Measurements from ENCODE around the gene OTOGL.
"Not testable (repeated sequence)": the region's sequence is repeated elsewhere in the genome, so short reads cannot be mapped to it uniquely, and the experiment has no call there.

The OTOGL gene

DNA sequence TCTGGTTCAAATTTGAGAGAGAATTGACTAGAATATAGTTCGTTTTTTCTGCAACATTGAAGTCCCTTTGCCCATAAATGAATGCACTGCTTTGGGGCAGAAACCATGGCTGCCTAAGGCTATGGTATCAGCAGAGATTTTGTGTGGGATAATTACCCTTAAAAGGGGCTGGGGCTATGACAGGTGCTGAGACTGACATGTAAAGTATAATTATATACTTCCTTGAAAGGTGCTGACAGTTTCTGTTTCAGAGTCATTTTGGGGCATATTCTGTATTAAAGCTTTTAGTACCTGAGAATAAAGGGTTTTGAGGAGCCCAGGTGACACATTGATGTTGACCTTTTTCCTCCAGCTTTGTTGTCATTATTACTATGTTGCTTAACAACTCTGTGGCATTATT lies 194.4 kb downstream of the OTOGL start:
- no peak for DNase-seq

DNA sequence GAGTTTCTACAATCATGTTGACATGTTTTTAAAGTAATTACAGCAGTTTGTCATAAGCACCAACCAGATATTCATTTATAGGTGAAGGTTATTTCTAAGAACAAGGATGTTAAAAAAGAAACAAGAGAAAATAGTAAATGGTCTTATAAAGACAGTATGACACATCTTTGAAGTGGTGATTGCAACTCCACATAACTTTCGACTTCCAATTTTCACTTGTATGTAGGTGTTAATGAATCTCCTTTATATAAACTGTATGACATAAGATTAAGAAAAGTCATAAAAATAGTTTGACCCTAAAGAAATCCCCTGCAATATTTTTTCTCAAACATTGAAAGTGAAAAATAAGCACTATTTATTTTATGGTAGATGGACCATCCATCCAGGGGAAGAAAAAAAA lies 199.9 kb downstream of the OTOGL start:
- no peak for DNase-seq

DNA sequence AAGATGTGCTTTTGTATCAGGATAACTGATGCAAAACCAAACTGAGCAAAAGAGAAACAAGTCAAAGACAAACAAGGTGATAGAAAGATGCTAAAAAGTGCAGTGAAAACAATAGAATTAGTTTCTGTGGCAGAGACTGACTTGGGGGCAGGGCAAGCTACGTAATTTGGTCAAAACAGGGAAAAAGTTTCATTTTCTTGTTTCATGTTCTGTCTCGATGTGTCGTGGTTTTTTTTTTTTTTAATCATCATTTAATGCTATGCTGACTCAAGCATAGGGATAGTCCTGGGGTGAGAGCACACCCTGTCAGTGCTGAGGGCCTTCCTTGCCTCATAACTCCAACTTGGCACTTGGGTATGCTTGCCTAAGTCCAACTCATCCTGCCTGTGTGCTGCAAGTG lies 200.6 kb downstream of the OTOGL start:
- DNase-seq = no peak

DNA sequence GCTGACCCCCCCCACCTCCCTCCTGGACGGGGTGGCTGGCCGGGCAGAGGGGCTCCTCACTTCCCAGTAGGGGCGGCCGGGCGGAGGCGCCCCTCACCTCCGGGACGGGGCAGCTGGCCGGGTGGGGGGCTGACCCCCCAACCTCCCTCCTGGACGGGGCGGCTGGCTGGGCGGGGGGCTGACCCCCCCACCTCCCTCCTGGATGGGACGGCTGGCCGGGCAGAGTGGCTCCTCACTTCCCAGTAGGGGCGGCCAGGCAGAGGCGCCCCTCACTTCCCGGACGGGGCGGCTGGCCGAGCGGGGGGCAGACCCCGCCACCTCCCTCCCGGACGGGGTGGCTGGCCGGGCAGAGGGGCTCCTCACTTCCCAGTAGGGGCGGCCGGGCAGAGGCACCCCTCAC lies 208.1 kb downstream of the OTOGL start:
- not testable (repeated sequence) for DNase-seq

DNA sequence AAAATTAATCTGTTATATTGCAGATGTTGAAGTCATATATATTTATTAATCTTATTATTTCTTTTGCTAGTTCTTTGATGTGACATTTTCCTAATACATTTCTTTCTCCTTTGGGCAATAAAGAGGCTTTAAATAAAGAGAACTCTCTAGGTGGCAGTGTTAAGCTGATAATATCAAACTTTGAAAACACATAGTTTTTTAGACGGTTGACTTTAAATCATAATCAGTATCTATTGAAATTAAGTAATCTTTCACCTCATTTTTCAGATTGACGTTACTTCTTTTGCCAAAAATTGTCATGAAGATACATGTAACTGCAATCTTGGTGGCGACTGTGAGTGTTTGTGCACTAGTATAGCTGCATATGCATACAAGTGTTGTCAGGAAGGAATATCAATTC lies 213.9 kb downstream of the OTOGL start:
- DNase-seq = no peak

DNA sequence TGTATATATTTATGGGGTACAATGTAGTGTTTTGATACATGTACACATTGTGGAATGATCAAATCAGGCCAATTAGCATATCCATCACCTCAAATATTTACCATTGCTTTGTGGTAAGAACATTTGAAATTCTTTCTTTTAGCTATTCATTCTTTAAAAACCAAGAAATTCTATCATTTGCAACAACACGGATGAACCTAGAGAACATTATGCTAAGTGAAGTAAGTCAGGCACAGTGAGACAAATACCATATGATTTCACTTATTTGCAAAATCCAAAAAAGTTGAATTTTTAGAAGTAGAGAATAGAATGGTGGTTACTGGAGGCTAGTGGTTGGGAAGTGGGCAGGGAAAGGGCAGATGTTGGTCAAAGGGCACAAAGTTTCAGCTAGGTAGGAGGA lies 215.4 kb downstream of the OTOGL start:
- DNase-seq = no peak

DNA sequence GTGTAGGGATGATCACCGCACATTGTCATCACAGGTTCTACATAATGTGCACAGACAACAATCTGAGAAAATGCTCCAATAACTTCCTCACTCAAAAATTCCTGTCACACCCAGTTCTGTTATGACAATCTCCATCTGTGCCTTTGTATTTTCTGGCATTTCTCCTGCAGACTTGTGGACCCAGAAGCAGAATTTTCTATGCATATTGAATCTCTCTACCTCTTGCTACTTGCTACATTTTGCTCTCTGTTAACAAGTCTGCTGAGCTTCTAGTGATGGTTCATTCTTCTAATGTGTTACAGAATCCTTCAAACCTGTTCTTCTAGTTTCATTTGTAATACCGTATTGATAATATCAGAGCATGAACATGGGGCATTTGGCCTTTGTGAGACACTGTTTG lies 216.9 kb downstream of the OTOGL start:
- DNase-seq = no peak

DNA sequence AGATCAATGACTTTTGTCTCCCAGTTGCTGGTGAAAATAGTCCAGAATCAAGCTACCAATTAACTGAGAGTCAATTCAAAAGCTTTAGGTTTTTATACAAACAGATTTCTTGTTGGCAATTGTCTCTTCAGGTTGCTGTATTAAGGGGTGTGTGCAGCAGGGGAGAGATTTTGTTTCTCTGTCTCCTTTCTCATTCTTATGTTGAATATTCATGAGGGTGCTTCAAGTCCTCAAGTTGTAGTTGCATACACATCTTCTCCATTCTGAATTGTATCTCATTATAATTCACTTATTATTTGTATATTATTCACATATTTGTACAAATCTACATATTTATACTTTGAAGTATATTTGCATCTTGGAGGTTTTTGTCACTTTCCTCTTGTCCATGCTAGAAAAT lies 218.0 kb downstream of the OTOGL start:
- no peak for DNase-seq

DNA sequence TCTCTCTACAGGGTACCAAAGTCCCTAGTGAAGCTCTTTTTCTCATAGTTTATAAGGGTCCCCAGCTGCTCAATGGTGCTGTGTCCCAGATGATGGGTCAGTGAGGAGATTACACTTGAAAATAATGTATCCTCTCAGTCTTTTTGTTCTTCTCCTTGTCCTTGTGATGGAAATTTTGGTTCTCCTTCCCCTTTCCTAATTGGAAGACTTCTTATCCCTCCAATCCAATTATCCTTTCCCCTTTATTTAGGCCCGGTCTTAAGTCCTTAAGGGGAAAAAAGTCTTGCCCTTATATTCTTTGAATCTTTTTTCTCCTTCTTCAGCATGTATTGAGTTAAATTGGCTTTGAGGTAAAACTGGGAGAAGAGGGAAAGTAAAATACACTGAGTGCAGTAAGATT lies 218.6 kb downstream of the OTOGL start:
- DNase-seq = no peak

DNA sequence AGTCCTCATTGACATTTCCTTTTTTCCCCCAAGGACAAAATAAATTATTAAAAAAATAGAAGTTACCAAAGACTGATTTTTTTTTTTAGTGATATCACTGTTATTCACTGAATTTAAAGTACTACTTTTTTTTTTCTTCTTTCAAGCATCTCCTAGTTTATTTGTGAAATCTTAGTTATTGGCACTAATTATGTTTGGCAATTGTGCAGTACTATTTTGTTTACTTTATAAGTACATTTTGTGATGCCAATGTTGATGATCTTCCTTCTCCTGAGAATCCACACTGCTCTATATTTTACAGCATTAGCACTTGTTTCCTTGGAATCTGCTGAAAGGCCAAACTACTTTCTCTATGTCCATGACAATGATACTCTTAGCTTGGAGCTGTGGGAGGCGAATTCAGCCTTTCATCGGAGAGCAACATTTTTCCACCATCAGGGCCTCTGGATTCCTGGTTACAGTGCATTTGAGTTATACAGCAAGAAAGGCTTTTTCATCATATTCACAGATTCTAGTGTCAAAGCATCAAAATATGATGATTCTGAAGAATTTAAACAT lies 220.9 kb downstream of the OTOGL start:
- DNase-seq = no peak

DNA sequence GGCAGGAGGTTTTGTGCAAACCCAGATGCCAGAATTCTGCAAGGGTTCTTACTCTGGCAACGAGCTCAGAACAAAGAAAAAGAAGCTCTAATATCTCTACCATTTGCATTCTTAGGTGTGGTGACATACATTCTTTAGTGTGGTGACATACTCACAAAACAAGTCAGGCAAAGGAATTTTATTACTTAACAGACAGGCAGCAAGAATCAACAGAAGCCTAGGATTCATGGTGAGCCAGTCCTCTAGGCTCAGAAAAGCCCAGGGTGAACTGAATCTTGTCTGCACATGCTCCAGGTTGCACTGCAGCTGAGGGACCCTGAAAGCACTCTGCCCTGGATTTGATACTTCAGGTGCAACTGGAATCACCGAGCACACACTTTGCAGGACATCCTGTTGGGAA lies 222.3 kb downstream of the OTOGL start:
- no peak for DNase-seq

DNA sequence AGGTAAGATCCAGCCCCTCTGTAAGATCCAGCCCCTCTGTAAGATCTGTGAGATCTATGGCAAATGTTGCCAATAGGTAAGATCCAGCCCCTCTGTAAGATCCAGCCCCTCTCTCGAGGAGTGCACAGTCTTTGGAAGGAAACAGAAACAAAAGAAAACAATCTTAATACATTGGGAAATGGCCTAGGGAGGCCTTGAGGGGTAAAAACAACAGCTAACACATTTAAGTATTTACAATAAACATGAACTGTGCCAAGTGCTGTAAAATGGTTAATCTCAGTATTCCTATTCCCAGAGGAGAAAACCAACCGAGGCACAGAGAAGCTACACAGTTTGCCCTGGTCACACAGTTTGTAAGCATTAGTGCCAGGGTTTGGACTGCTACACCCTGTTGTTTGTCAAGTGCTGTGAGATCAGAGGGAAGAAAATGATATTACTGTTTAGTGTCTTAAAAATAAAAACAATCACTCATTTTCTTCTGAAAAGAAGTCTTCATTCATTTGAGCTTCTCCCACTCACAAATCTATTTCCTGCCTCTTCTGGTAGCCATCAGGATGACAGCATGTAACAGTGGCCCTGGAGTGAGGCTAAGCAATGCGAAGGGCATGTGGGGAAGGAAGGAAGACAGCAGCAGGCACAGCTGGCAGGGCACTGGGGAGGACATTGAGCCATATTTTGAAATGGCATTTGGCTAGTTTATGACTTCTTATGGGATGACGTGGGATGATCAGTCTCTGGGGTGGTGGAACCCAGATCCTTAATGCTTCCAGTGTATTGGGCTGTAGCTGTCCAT lies 226.0 kb downstream of the OTOGL start:
- no peak for DNase-seq

DNA sequence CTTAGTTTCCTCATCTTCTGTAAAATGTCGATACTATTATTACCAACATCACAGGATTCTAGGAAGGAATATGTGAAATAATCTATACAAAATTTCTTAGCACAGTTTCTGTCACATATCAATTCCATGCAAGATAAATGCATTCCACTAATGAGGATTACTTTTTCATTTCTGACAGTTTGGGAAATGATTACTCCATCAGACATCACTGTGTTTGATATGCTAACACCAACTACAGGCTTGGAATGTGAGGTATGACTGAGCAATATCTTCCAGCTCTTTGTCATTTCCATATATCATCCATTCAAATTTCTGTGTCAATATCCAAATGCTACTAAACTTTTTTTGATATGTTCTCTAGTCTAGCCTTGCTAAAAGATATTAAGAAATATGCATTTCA lies 233.5 kb downstream of the OTOGL start:
- DNase-seq = no peak

DNA sequence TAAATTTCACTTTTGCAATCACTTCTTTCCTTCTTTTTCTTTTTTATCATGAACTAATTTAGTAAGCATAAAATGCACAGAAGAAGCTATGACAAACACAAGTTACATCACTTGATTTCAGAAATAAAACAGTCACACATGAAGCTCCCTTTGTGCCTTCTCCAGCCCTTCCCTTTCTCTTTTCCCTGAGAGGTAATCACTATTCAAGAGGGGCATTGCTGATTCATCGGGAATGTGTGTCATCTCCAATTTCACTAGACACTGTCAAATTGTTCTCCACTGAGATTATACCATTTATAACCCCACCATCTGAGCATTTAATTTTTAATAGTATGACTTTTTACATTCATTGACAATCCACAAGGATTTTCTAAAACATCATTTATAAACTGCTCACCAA lies 253.1 kb downstream of the OTOGL start:
- no peak for DNase-seq

DNA sequence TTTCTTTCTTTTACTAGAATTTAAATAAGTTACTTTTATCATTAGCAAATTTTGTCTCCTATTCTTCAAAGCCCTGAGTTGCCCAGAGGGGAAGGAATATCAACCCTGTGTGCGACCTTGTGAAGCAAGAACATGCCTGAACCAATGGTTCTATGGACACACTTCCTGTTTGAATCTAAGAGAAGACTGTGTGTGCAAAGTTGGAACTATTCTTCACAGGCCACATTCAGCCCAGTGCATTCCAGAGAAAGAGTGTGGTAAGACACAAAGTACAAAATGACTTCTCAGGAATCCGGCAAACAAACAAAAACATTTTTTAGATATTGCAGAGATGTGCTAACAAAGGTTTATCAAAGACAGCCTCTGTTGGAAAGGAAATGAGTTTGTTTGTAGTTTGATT lies 253.9 kb downstream of the OTOGL start:
- no peak for DNase-seq

DNA sequence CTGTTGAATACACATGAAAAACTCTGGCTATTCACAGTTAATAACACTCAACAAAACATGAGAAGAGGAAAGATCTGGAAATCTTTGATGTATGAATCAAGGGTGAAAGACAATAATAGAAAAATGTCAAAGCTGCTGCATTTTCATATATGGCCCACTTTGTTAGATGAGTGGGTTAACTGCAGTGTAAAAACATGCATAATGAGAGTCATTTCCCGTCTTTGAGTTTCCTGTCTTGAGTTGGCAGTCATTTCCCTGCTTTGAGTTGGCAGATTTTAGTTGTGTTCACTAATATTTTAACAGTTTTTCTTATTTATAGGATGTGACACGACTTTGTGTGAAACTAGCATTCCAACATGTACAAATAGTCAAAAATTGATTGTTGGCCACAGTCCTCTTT lies 256.8 kb downstream of the OTOGL start:
- DNase-seq = no peak

DNA sequence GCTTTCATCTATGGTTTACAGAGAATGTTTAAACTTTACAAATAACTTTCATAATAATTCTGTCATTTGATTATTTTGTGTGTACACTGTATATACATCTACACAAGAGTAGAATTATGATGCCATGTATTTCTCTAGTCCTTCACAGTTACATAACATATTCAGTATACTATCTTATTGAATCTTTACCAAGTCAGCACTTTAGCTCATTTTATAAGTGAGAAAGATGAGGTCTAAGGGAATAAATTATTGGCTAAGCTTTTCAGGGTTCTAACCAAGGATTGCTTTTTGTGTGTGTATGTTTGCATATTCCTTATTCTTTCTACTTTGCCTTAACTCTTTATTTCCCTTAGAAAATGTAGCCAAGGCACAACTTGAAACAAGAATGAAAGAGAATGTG lies 260.4 kb downstream of the OTOGL start:
- DNase-seq = no peak

DNA sequence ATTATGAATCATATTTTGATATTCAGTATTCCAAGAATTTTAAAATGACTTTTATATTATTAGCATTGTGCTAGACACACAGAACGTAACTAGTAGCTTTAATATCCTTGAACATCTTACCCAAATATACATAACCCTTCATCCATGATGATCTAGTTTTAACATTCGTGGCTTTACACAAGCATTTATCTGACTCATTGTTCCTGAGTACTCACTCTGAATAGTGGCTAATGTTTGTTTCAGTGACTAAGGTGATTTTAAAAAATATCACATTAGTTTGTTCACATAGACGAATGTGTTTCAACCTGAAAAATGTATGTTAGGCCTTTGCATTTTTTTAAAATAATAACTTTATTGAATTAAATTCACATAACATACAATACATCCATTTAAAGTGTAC lies 264.7 kb downstream of the OTOGL start:
- no peak for DNase-seq

DNA sequence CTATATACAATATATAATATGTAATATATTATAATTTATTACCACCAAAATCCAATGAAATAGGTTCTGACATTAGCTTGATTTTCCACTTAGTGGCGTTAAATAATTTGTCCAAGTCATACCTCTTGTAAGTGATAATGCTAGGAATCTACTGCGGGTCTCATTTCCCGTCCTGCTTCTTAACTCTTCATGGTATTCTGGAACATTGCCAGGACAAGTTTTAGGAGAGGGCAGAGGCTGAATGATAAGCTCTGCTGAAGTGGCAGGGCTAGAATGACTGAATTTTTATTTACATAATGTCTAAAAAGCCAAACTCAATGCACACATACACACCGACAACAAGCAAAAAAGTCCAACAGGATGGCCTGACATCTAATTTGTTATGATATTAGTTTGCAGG lies 274.3 kb downstream of the OTOGL start:
- no peak for DNase-seq

DNA sequence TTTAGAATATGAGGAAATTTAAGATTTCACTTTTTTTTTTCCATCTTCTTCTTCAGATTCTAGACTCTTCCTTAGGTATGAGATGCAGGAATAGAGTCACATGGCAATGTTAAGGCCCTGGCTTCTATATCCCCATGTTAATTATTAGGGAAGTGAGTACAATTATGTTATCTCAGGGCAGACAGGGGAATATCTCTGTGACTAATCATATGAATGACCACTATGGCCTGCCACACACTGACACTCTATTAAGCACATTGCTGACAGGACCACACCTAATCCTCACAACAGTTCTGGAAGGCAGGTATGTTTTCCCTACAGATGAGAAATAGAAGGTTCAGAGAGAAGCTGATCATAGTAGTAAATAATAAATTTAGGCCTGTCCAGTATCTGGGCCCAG lies 275.3 kb downstream of the OTOGL start:
- no peak for DNase-seq

DNA sequence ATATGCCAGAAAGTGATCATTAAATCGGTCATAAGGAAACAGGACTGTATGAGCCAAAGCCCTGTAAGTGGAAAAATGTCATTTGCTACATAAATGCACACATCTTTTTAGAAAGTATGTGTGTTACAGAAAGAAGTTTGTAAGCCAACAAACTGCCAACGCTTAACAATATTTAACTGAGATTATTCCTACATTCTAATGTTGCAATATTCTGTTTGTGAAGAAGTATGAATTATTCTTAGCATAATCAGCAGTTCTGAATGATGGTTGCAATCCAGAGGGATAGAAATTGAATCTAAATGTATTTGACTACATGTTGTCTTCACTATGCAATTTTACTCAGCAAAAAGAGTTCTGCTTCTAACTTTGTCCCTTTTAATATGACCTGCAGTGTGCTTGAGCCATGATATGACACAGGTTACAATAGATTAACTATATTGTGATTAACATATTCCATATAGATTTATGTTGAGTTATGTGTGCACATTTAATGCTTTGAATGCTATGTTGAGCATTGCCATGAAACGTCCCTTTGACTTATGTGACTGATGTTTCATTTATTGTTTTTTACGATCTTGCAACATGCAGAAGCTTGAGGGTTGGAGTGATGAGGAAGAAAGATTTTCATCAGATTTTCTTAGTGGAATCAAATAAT lies 277.9 kb downstream of the OTOGL start:
- no peak for DNase-seq

DNA sequence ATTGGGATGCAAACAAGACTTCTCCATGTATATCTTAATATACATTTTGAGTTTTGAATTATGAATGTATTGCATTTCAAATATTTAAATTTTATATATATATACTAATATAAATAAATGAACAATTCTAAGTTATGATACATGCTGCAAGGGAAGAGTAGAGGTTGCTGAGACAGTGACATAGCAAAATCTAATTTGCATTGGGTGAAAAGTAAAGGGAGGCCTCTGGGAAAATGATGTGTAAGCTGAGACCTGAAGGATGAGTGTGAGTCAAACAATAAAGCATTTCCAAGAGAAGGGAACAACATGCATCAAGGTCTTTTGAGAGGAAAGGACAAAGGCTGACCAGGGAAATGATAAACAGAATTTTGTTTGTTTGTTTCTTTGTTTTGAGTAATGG lies 281.8 kb downstream of the OTOGL start:
- no peak for DNase-seq

DNA sequence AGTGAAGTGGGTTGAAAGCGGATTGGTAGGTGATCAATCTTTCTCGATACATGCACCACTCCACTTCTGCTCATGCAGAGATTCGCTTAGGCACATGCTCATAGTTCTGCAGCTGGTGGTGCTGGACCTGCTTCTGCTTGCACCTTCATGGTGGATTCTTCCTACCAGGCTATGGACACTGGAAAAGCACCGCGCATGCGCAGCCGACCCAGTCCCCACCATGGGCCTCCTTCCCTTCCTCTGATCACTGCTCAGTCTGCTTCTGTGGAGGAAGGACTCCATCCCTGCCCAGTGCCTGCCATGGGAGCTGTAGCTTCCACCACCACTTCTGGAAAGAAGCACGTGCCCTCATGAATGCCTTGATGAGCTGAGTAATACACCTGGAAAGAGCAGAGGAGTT lies 282.9 kb downstream of the OTOGL start:
- no peak for DNase-seq

DNA sequence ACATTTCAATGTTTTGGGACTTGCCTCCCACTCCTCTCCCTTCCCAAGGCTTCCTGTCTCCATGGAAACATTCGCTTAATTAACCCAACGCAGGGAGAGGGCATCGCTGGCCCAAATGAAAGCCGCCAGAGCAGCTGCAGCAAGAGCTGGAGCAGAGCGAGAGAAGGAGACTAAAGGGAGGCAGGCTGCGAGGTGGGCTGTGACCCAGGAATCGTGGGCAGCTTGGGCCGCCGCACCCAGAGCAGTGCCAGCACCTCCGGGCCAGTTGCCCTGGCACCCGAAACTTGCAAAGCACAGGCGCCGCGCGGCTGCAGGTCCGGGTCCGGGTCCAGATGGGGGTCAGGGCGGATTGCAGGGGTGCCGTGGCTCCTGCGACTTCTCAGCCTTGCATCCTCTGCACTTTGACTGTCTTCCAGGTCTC lies 301.2 kb downstream of the OTOGL start:
- no peak for DNase-seq

DNA sequence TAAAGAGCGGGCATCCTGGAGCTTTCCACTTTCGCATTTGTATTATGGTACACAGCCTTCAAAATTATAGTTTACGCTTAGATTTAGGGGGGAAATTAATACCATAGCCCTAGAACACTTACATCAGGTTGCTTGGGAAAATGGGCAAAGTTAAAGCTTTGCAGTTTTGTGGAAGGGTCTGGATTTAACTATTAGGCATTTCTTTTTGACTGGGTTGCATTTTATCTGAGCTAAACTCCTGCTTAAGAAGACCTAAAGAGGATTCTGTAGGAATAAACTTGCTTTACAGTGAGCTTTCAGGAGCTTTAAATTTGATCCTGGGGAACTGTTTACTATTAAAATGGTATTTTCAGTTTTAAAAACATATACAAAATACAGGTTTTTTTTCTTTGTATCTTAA lies 301.9 kb downstream of the OTOGL start:
- DNase-seq = no peak

Data from NCI-H2029 treated with DMSO at 0.1 percent for 48 hours (cell line).